Measurements from ENCODE around the gene EFCAB10.

EFCAB10 gene

DNA sequence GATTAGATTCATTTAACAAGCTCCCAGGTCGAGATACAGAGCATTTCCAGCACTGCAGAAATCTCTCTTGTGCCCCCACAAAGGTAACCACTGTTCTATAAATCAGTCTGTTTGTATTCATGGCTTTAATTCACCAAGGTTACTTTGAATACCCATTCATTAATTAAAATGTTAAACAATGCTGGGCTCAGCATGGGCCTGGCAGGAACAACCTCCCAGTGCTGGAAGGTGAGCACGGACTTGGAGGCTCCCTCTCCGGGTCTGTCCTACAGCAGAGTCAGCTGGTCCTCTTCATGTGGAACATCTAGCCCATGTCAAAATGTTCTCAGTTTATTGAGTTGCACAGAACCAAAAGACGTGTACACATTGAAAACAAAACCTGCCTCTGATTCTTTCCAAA, 15.6 kb upstream of the EFCAB10 start:
- H3K36me3 ChIP-seq (ENCODE audit: control insufficient read depth, insufficient read depth, low read length), result no peaks in the 10 kb centered on the region
- H3K4me3 ChIP-seq (ENCODE audit: extremely low read depth, insufficient read depth, low read length, poor library complexity, severe bottlenecking), result no peak overlapping the region
- no peak overlapping the region for H3K27ac ChIP-seq (ENCODE audit: low read depth, low read length, severe bottlenecking)
- 67 to 69% methylated on average over 4 of the region's 4 CpGs for WGBS, 2 experiments (ENCODE audit: insufficient coverage in 2 of 2)
- H3K4me1 ChIP-seq (ENCODE audit: control insufficient read depth, insufficient read depth, low read length, poor library complexity, severe bottlenecking), result peaks cover 6% of the 10 kb centered on the region
- no peaks in the 10 kb centered on the region for H3K9me3 ChIP-seq (ENCODE audit: control insufficient read depth, low read length)

DNA sequence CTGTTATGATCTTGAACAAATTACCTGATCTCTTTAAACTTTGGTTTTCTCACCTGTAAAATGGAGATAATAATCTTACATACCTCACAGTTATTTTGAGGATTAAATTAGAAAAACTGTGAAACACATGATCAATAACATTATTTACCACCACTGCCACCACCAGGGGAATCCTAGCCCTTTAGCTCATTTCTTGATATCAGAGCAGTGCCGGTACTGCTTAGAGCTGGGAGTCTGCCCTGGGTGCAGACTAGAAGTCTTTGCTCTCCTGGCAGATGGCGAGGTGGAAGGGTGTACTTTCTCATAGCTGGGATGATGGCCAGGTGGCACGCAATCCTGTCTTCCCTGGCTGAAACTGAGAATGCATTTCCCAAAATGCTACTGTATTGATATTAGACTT, 12.7 kb upstream of the EFCAB10 start:
- peaks cover 2% of the 10 kb centered on the region for H3K4me1 ChIP-seq (ENCODE audit: control insufficient read depth, insufficient read depth, low read length, poor library complexity, severe bottlenecking)
- H3K4me3 ChIP-seq (ENCODE audit: extremely low read depth, insufficient read depth, low read length, poor library complexity, severe bottlenecking), result no peak overlapping the region
- H3K27ac ChIP-seq (ENCODE audit: low read depth, low read length, severe bottlenecking), result no peak overlapping the region
- no peaks in the 10 kb centered on the region for H3K9me3 ChIP-seq (ENCODE audit: control insufficient read depth, low read length)
- 60 to 94% methylated on average over 1 to 2 of the region's 3 CpGs for WGBS, 2 experiments (ENCODE audit: insufficient coverage in 2 of 2)
- no peaks in the 10 kb centered on the region for H3K36me3 ChIP-seq (ENCODE audit: control insufficient read depth, insufficient read depth, low read length)

DNA sequence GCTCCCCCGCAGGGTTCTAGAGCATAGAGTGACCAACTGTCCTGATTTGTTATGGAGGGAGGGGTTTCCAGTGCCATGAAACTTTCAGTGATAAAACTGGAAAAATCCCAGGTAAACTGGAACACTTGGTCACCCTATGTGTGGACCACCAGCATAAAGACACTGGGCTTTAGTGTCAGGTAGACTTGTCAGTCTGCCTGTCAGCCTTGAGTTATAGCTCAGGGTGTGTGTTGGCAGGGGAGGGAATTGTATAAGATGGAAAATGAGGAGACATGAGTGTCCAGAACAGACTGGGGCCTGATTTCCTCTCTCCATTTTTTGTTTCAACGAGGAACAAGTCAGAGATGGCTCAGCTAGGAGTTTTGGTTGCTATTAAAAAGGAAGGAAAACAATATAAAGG, 10.2 kb upstream of the EFCAB10 start:
- Histone ChIP-seq H3K36me3 (ENCODE audit: control insufficient read depth, insufficient read depth, low read length) (no peaks in the 10 kb centered on the region), H3K27ac (ENCODE audit: low read depth, low read length, severe bottlenecking) (no peak overlapping the region), H3K9me3 (ENCODE audit: control insufficient read depth, low read length) (no peaks in the 10 kb centered on the region), H3K4me3 (ENCODE audit: extremely low read depth, insufficient read depth, low read length, poor library complexity, severe bottlenecking) (no peak overlapping the region), H3K4me1 (ENCODE audit: control insufficient read depth, insufficient read depth, low read length, poor library complexity, severe bottlenecking) (peaks cover 10% of the 10 kb centered on the region)
- WGBS, 2 experiments (ENCODE audit: insufficient coverage in 2 of 2), result 89 to 100% methylated on average over 1 to 2 of the region's 2 CpGs

DNA sequence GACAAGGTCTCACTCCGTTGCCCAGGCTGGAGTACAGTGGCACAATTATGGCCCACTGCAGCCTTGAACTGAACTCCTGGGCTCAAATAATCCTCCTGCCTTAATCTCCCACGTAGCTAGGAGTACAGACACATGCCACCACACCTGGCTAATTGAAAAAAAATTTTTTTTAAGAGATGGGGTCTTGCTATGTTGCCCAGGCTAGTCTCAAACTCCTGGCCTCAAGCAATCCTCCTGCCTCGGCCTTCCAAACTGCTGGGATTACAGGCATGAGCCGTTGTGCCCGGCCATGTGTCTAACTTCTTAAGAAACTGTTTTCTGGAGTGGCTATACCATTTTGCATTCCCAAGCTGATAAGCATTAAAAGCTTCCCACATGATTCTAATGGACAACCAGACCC, 9.5 kb upstream of the EFCAB10 start:
- WGBS, 2 experiments (ENCODE audit: insufficient coverage in 2 of 2), result 87 to 90% methylated on average over 3 to 4 of the region's 5 CpGs
- H3K27ac ChIP-seq (ENCODE audit: low read depth, low read length, severe bottlenecking), result no peak overlapping the region
- H3K36me3 ChIP-seq (ENCODE audit: control insufficient read depth, insufficient read depth, low read length), result no peaks in the 10 kb centered on the region
- H3K4me3 ChIP-seq (ENCODE audit: extremely low read depth, insufficient read depth, low read length, poor library complexity, severe bottlenecking), result no peak overlapping the region
- peaks cover 10% of the 10 kb centered on the region for H3K4me1 ChIP-seq (ENCODE audit: control insufficient read depth, insufficient read depth, low read length, poor library complexity, severe bottlenecking)
- H3K9me3 ChIP-seq (ENCODE audit: control insufficient read depth, low read length), result no peaks in the 10 kb centered on the region

DNA sequence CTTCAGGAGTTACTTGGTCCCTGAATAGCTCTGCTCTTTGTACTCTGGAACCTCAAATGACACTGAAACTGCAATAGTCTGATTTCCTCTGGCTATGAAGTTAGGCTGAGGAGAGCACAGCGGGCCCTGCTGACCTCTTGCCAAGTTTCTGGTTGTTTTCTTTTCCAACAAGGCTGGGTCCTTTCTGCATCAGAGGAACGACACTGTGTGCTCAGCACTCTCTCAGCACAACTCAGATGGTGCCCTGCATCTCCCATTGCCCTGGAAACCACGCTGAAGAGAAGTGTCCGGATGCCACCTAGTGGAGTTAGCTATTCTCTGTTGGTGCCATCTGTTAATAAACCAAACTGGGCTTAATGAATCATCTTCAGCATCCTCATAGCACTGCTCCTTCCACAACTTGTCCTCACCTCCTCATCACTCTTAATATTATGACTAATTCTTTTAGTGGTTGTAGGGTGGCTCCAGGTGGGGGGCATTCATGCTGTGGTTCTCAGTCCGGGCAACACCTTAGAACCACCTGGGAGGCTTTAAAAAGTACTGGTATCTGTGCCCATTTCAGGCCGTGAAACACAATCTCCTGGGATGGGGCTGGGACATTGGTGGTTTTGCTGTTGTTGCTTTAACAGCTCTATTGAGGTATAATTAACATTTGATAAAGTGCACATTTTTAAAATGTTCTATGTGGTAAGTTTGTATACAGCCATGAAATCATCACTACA, 8.2 kb upstream of the EFCAB10 start:
- no peaks in the 10 kb centered on the region for H3K36me3 ChIP-seq (ENCODE audit: control insufficient read depth, insufficient read depth, low read length)
- no peak overlapping the region for H3K4me3 ChIP-seq (ENCODE audit: extremely low read depth, insufficient read depth, low read length, poor library complexity, severe bottlenecking)
- H3K27ac ChIP-seq (ENCODE audit: low read depth, low read length, severe bottlenecking), result peak overlapping the region; percentile 13
- 48 to 49% methylated on average over 5 to 6 of the region's 6 CpGs for WGBS, 2 experiments (ENCODE audit: insufficient coverage in 2 of 2)
- H3K4me1 ChIP-seq (ENCODE audit: control insufficient read depth, insufficient read depth, low read length, poor library complexity, severe bottlenecking), result peaks cover 10% of the 10 kb centered on the region
- peaks cover 6% of the 10 kb centered on the region for H3K9me3 ChIP-seq (ENCODE audit: control insufficient read depth, low read length)

DNA sequence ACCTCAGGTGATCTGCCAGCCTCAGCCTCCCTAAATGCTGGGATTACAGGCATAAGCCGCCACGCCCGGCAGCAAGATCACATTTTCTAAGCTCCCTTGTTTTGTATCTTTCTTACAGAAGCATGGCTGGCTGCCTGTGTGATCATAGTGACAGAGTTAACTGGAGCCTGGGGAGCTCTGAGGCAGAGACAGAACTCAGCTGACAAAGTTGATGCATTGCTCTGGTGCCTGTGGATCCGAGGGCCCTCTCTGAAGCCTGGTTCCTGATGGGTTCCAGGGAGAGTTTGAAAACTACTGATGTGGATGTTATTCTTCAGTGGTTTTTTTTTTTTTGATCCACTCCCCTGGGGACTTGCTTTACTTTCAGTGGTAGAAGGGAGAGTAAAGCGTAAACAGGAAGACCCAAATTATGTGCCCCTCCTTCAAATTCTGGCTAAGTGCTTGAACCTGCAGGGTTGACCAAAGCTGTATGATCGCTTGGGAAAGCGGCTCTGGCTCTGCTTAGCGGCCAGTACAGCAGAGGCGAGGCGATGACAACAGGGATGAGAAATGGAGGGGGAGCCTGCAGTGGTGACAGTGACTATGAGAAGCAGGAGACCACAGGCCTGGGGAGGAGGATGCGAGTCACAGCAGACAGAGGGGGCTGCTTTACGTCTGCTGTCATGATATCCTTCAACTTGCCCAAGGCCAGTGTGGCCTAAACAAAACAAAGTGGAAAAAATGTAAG, 6.8 kb upstream of the EFCAB10 start:
- Histone ChIP-seq H3K4me1 (ENCODE audit: control insufficient read depth, insufficient read depth, low read length, poor library complexity, severe bottlenecking) (peaks cover 10% of the 10 kb centered on the region), H3K9me3 (ENCODE audit: control insufficient read depth, low read length) (peaks cover 16% of the 10 kb centered on the region), H3K27ac (ENCODE audit: low read depth, low read length, severe bottlenecking) (peak overlapping the region; percentile 72), H3K4me3 (ENCODE audit: extremely low read depth, insufficient read depth, low read length, poor library complexity, severe bottlenecking) (no peak overlapping the region), H3K36me3 (ENCODE audit: control insufficient read depth, insufficient read depth, low read length) (no peaks in the 10 kb centered on the region)
- WGBS, 2 experiments (ENCODE audit: insufficient coverage in 2 of 2), result 68 to 69% methylated on average over 10 to 11 of the region's 12 CpGs

DNA sequence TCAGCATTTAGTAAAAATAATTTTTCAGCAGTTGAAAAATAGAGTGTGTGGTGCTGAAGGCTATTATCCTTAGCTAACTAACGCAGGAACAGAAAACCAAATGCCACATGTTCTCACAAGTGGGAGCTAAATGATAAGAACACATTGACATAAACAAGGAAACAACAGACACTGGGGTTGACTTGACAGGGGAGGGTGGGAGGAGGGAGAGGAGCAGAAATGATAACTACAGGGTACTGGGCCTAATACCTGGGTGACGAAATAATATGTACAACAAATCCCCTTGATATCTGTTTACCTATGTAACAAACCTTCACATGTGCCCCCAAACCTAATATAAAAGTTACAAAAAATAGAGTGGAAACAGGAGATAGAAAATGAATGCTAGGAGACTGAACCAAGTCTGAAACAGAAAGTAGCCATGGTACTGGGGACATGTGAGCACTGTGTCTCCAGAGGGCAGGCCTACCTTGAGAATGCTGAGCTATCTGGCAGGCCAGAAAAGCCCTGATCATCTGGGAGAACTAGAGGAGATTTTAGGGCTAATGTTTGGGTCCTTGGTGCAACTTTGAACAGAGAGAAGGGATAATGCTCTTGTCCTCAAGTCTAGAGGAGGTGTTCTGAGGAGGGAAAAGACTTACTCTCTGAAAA, 4.7 kb upstream of the EFCAB10 start:
- Histone ChIP-seq H3K27ac (ENCODE audit: low read depth, low read length, severe bottlenecking) (no peak overlapping the region), H3K4me1 (ENCODE audit: control insufficient read depth, insufficient read depth, low read length, poor library complexity, severe bottlenecking) (peaks cover 10% of the 10 kb centered on the region), H3K4me3 (ENCODE audit: extremely low read depth, insufficient read depth, low read length, poor library complexity, severe bottlenecking) (no peak overlapping the region), H3K36me3 (ENCODE audit: control insufficient read depth, insufficient read depth, low read length) (no peaks in the 10 kb centered on the region), H3K9me3 (ENCODE audit: control insufficient read depth, low read length) (peaks cover 23% of the 10 kb centered on the region)
- WGBS, 2 experiments (ENCODE audit: insufficient coverage in 2 of 2), result no CpG with 5 or more reads among the region's 2 CpGs

DNA sequence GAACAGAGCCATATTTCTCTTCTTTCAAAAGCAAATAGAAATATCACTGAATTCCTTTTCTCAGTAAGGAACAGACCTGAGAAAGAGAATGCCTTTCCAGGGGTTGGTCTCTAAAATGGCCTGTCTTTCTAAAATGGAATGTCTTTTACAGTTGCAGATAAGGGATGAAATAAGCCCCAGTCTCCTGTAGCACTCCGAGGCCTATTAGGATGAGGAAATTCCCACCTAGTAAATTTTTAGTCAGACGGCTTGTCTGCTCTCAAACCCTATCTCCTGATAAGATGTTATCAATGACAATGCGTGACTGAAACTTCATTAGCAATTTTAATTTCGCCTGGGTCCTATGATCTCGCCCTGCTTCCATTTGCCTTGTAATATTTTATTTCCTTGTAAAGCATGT, 2.9 kb upstream of the EFCAB10 start:
- 88 to 97% methylated on average over 4 of the region's 5 CpGs for WGBS, 2 experiments (ENCODE audit: insufficient coverage in 2 of 2)
- peaks cover 10% of the 10 kb centered on the region for H3K4me1 ChIP-seq (ENCODE audit: control insufficient read depth, insufficient read depth, low read length, poor library complexity, severe bottlenecking)
- no peaks in the 10 kb centered on the region for H3K36me3 ChIP-seq (ENCODE audit: control insufficient read depth, insufficient read depth, low read length)
- peaks cover 23% of the 10 kb centered on the region for H3K9me3 ChIP-seq (ENCODE audit: control insufficient read depth, low read length)
- H3K4me3 ChIP-seq (ENCODE audit: extremely low read depth, insufficient read depth, low read length, poor library complexity, severe bottlenecking), result no peak overlapping the region
- no peak overlapping the region for H3K27ac ChIP-seq (ENCODE audit: low read depth, low read length, severe bottlenecking)

DNA sequence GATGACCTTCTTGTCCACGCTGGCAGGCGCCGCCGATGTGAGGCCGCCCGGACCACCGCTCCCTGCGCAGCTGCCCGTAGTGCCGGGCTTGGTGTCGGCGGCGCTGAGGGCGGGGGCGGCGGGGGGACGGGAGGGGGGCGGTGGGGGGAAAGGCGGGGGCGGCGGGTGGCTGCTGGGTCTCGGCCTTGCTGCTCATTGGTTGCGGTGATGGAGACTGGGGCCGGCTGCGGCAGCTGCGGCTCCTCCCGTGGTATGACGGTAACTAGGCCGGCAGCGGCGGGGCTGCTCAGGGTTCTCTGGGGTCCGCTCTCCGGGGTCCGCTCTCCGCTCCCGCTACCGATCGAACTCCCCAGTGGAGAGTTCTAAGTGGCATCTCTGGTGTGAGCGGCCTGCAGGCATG, 1.8 kb upstream of the EFCAB10 start:
- no peak overlapping the region for H3K27ac ChIP-seq (ENCODE audit: low read depth, low read length, severe bottlenecking)
- H3K36me3 ChIP-seq (ENCODE audit: control insufficient read depth, insufficient read depth, low read length), result no peaks in the 10 kb centered on the region
- H3K9me3 ChIP-seq (ENCODE audit: control insufficient read depth, low read length), result peaks cover 23% of the 10 kb centered on the region
- H3K4me1 ChIP-seq (ENCODE audit: control insufficient read depth, insufficient read depth, low read length, poor library complexity, severe bottlenecking), result peaks cover 3% of the 10 kb centered on the region
- no peak overlapping the region for H3K4me3 ChIP-seq (ENCODE audit: extremely low read depth, insufficient read depth, low read length, poor library complexity, severe bottlenecking)
- WGBS, 2 experiments (ENCODE audit: insufficient coverage in 2 of 2), result 97 to 99% methylated on average over 10 to 16 of the region's 39 CpGs

DNA sequence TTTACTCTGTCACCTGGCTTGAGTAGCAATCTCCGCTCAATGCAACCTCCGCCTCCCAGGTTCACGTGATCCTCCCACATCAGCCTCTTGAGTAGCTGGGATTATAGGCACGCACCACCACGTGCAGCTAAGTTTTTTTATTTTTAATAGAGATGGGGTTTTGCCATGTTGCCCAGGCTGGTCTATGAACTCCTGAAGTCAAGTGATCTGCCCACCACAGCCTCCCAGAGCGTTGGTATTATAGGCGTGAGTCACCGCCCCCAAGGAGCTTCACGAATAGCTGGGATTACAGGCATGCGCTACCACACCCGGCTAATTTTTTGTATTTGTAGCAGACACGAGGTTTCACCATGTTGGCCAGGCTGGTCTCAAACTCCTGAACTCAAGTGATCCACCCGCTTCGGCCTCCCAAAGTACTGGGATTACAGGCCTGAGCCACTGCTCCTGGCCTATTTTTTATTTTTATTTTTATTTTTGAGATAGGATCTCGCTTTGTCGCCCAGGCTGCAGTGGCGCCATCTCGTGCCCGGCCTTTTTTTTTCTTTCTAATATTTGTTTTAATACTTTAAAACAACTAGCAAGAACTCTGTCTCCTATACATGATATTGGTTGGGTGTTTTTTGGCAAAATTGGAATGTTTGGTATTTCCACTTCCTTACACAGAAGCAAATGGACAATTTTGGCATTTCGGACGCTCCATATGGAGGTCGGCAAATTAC, 1.1 kb downstream of the EFCAB10 start:
- Histone ChIP-seq H3K4me3 (ENCODE audit: extremely low read depth, insufficient read depth, low read length, poor library complexity, severe bottlenecking) (no peak overlapping the region), H3K36me3 (ENCODE audit: control insufficient read depth, insufficient read depth, low read length) (no peaks in the 10 kb centered on the region), H3K4me1 (ENCODE audit: control insufficient read depth, insufficient read depth, low read length, poor library complexity, severe bottlenecking) (no peaks in the 10 kb centered on the region), H3K27ac (ENCODE audit: low read depth, low read length, severe bottlenecking) (no peak overlapping the region), H3K9me3 (ENCODE audit: control insufficient read depth, low read length) (peaks cover 23% of the 10 kb centered on the region)
- WGBS, 2 experiments (ENCODE audit: insufficient coverage in 2 of 2), result 79 to 84% methylated on average over 9 to 12 of the region's 22 CpGs
